Astrocyte (in vitro differentiated cells and primary cell): Measurements from ENCODE around the gene PTPRZ1. TPM values are rescaled to one million over a fixed set of nuclear protein-coding genes. Genes with fewer than 3 reads are reported as not detected.

Experiments used
- DNase-seq: peaks from one replicate; pipeline ENCODE4 v3.0.0-alpha.2; 2010; ENCODE audit warnings: low read depth
- FAIRE-seq: peaks from 2 replicates; lab custom pipeline; 2011; peaks lifted over from hg19 to GRCh38; lab: Jason Lieb, UNC
- H2AFZ ChIP-seq: 2 replicates; pipeline ENCODE4 v1.6.0; 2012; ENCODE audit warnings: low read depth, low read length, inconsistent platforms
- H3K27ac ChIP-seq: 2 replicates; pipeline ENCODE4 v1.5.1; 2011; ENCODE audit warnings: low read depth, low read length, inconsistent platforms
- H3K27me3 ChIP-seq: 2 replicates; pipeline ENCODE4 v1.6.0; 2011; ENCODE audit warnings: low read length, inconsistent platforms; ENCODE audit not compliant: insufficient read depth
- H3K36me3 ChIP-seq: 2 replicates; pipeline ENCODE4 v1.5.1; 2011; ENCODE audit warnings: low read length, inconsistent platforms; ENCODE audit not compliant: insufficient read depth
- H3K4me1 ChIP-seq: 2 replicates; pipeline ENCODE4 v1.5.1; 2011; ENCODE audit warnings: low read length, inconsistent platforms; ENCODE audit not compliant: insufficient read depth
- H3K4me2 ChIP-seq: 2 replicates; pipeline ENCODE4 v1.6.0; 2012; ENCODE audit warnings: low read length, inconsistent platforms
- H3K4me3 ChIP-seq: 2 replicates; pipeline ENCODE4 v1.5.1; 2011; ENCODE audit warnings: low read depth, mild to moderate bottlenecking, low read length, inconsistent platforms; ENCODE audit not compliant: insufficient read depth
- H3K79me2 ChIP-seq: 2 replicates; pipeline ENCODE4 v1.6.0; 2012; ENCODE audit warnings: mild to moderate bottlenecking, low read length, inconsistent platforms; ENCODE audit not compliant: insufficient read depth
- H3K9ac ChIP-seq: 2 replicates; pipeline ENCODE4 v1.6.0; 2012; ENCODE audit warnings: mild to moderate bottlenecking, low read length, inconsistent platforms
- H3K9me3 ChIP-seq: 2 replicates; pipeline ENCODE4 v1.5.1; 2012; ENCODE audit warnings: low read depth, mild to moderate bottlenecking, low read length, inconsistent platforms; ENCODE audit not compliant: insufficient read depth
- H4K20me1 ChIP-seq: 2 replicates; pipeline ENCODE4 v1.6.0; 2012; ENCODE audit warnings: low read length, inconsistent platforms; ENCODE audit not compliant: insufficient read depth
- H3K27ac Mint-ChIP-seq: one replicate; pipeline ENCODE4 v1.8.0; 2021; ENCODE audit warnings: mild to moderate bottlenecking, mixed read lengths; ENCODE audit not compliant: unreplicated experiment
- H3K27me3 Mint-ChIP-seq: one replicate; pipeline ENCODE4 v1.8.0; 2021; ENCODE audit warnings: low read depth, mixed read lengths; ENCODE audit not compliant: unreplicated experiment
- H3K36me3 Mint-ChIP-seq: one replicate; pipeline ENCODE4 v1.8.0; 2021; ENCODE audit warnings: low read depth, mixed read lengths; ENCODE audit not compliant: unreplicated experiment
- H3K4me1 Mint-ChIP-seq: one replicate; pipeline ENCODE4 v1.8.0; 2021; ENCODE audit warnings: low read depth, mixed read lengths; ENCODE audit not compliant: unreplicated experiment
- H3K4me3 Mint-ChIP-seq: one replicate; pipeline ENCODE4 v1.8.0; 2021; ENCODE audit warnings: mild to moderate bottlenecking, moderate library complexity, mixed read lengths; ENCODE audit not compliant: unreplicated experiment
- H3K9me3 Mint-ChIP-seq: one replicate; pipeline ENCODE4 v1.8.0; 2021; ENCODE audit warnings: mild to moderate bottlenecking, mixed read lengths; ENCODE audit not compliant: unreplicated experiment
- EZH2 ChIP-seq: IDR thresholded peaks from 2 replicates; pipeline ENCODE4 v1.6.1; 2012; ENCODE audit warnings: mild to moderate bottlenecking, low read length, inconsistent platforms; ENCODE audit not compliant: insufficient read depth
- total RNA-seq: library from RNA; stranded (reverse); gene quantifications from 2 replicates; pipeline ENCODE4 v1.2.1, GENCODE V29; 2021
- TF ChIP-seq, protein P1 (sequence below): IDR thresholded peaks from 2 replicates; pipeline ENCODE4 v1.5.1; 2011; ENCODE audit warnings: low read depth, mild to moderate bottlenecking, inconsistent platforms, low read length, moderate library complexity; ENCODE audit not compliant: insufficient read depth

The PTPRZ1 gene
- total RNA-seq, 1 donor from 2014 or later, result 1.6 TPM

GRCh38 chr7:121953601-121954000, 80.6 kb downstream of the PTPRZ1 start:
- no peak overlapping the region for H3K4me2 ChIP-seq
- no peak overlapping the region for H3K9ac ChIP-seq
- H3K4me3 ChIP-seq, result no peak overlapping the region
- no peak overlapping the region for H3K27ac Mint-ChIP-seq
- no peak overlapping the region for H3K4me3 Mint-ChIP-seq
- H3K4me1 ChIP-seq, result peaks cover 6% of the 10 kb centered on the region
- H3K4me1 Mint-ChIP-seq, result no peaks in the 10 kb centered on the region
- H3K9me3 Mint-ChIP-seq, result no peaks in the 10 kb centered on the region
- H4K20me1 ChIP-seq, result no peaks in the 10 kb centered on the region
- H3K36me3 ChIP-seq, result no peaks in the 10 kb centered on the region
- no peaks in the 10 kb centered on the region for H3K27me3 Mint-ChIP-seq
- no peaks in the 10 kb centered on the region for H3K9me3 ChIP-seq
- H2AFZ ChIP-seq, result no peak overlapping the region
- no peak for TF ChIP-seq EZH2
- TF ChIP-seq, protein P1, sequence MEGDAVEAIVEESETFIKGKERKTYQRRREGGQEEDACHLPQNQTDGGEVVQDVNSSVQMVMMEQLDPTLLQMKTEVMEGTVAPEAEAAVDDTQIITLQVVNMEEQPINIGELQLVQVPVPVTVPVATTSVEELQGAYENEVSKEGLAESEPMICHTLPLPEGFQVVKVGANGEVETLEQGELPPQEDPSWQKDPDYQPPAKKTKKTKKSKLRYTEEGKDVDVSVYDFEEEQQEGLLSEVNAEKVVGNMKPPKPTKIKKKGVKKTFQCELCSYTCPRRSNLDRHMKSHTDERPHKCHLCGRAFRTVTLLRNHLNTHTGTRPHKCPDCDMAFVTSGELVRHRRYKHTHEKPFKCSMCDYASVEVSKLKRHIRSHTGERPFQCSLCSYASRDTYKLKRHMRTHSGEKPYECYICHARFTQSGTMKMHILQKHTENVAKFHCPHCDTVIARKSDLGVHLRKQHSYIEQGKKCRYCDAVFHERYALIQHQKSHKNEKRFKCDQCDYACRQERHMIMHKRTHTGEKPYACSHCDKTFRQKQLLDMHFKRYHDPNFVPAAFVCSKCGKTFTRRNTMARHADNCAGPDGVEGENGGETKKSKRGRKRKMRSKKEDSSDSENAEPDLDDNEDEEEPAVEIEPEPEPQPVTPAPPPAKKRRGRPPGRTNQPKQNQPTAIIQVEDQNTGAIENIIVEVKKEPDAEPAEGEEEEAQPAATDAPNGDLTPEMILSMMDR, result no peak
- no peaks in the 10 kb centered on the region for H3K79me2 ChIP-seq
- DNase-seq, result no peak
- no peak overlapping the region for H3K27ac ChIP-seq
- H3K27me3 ChIP-seq, result no peaks in the 10 kb centered on the region
- no peak for FAIRE-seq
- H3K36me3 Mint-ChIP-seq, result no peaks in the 10 kb centered on the region

DNA sequence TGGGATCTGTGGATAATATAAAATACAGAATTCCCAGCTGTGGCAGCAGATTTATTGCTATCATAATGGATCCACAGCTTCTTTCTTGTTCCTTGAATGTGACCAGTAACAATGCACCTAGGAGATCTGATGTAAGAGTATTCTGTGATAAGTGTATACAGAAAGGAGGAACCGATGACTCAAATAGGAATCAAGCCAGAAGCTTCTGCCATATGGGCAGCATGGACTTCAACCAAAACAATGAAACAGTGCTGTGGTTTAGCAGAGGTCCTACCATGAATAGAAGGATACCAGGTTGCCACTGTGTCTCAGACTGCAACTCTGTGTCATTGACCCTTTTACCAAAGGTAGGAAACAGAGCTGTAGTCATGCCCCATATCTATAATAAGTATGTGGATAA, 81.8 kb downstream of the PTPRZ1 start:
- no peak for FAIRE-seq

GRCh38 chr7:121957626-121958025, 84.7 kb downstream of the PTPRZ1 start:
- Histone ChIP-seq H3K79me2 (no peaks in the 10 kb centered on the region), H3K27me3 (no peaks in the 10 kb centered on the region), H3K4me2 (no peak overlapping the region), H3K4me3 (no peak overlapping the region), H3K9me3 (no peaks in the 10 kb centered on the region), H2AFZ (no peak overlapping the region), H3K27ac (no peak overlapping the region), H3K4me1 (peaks cover 16% of the 10 kb centered on the region), H4K20me1 (no peaks in the 10 kb centered on the region), H3K36me3 (no peaks in the 10 kb centered on the region), H3K9ac (no peak overlapping the region)
- TF ChIP-seq EZH2, result no peak
- TF ChIP-seq, protein P1, result no peak
- Mint-ChIP-seq H3K27ac (no peak overlapping the region), H3K4me3 (no peak overlapping the region), H3K27me3 (no peaks in the 10 kb centered on the region), H3K36me3 (no peaks in the 10 kb centered on the region), H3K9me3 (no peaks in the 10 kb centered on the region), H3K4me1 (peaks cover 10% of the 10 kb centered on the region)
- FAIRE-seq (no peak), DNase-seq (no peak)

More for the DNA sequence above, 81.8 kb downstream of the PTPRZ1 start:
- H3K4me2 ChIP-seq, result peak overlapping the region; percentile 49
- H3K4me1 ChIP-seq, result peaks cover 6% of the 10 kb centered on the region
- H3K36me3 ChIP-seq, result no peaks in the 10 kb centered on the region
- Mint-ChIP-seq H3K27me3 (no peaks in the 10 kb centered on the region), H3K4me1 (no peaks in the 10 kb centered on the region), H3K36me3 (no peaks in the 10 kb centered on the region), H3K9me3 (no peaks in the 10 kb centered on the region), H3K27ac (no peak overlapping the region), H3K4me3 (no peak overlapping the region)
- no peak overlapping the region for H3K27ac ChIP-seq
- no peak overlapping the region for H3K4me3 ChIP-seq
- TF ChIP-seq EZH2, result no peak
- TF ChIP-seq, protein P1, result no peak
- peak; percentile 71 for DNase-seq
- no peak overlapping the region for H2AFZ ChIP-seq
- H3K9ac ChIP-seq, result no peak overlapping the region
- H3K9me3 ChIP-seq, result no peaks in the 10 kb centered on the region
- H3K27me3 ChIP-seq, result no peaks in the 10 kb centered on the region
- no peaks in the 10 kb centered on the region for H3K79me2 ChIP-seq
- H4K20me1 ChIP-seq, result no peaks in the 10 kb centered on the region
